ENCODE measurements around the gene ADAMTS14. TPM values are rescaled to one million over a fixed set of nuclear protein-coding genes. Genes with fewer than 3 reads are reported as not detected.

The ADAMTS14 gene
- total RNA-seq, 2 experiments from 2014 or later, result not detected

- Histone ChIP-seq H3K27me3 (ENCODE audit: control insufficient read depth in 1 of 2, insufficient read depth in 2 of 2, low read length in 2 of 2) (no peaks in the 10 kb centered on the region), H3K36me3 (ENCODE audit: insufficient read depth, low read length) (no peaks in the 10 kb centered on the region), H3K4me1 (ENCODE audit: insufficient read depth, low read length) (no peaks in the 10 kb centered on the region), H3K4me3 (ENCODE audit: low read length) (no peak overlapping the region), H3K9me3 (ENCODE audit: control insufficient read depth in 1 of 2, insufficient read depth in 1 of 2, low read length in 2 of 2) (no peaks in the 10 kb centered on the region), H3K27ac (ENCODE audit: low read depth in 1 of 2, low read length in 2 of 2) (no peak overlapping the region)
- ChIA-PET CTCF (no interaction called here), POLR2A (no interaction called here)
- intact Hi-C loops (cut with DNase I, micrococcal nuclease), result no loop called here
- Mint-ChIP-seq H3K27me3 (no peaks in the 10 kb centered on the region), H3K27ac (no peak overlapping the region), H3K4me1 (ENCODE audit: low read depth) (no peaks in the 10 kb centered on the region), H3K36me3 (ENCODE audit: low read depth) (no peaks in the 10 kb centered on the region), H3K9me3 (no peaks in the 10 kb centered on the region), H3K4me3 (no peak overlapping the region)
- ATAC-seq (ENCODE audit: poor library complexity) (no peak), DNase-seq (no peak)
- TF ChIP-seq CTCF (IDR thresholded peaks at IDR 0.05), result no peak
These were observed 21.5 kb downstream of the ADAMTS14 start for GRCh38 chr10:70693619-70694335.

GRCh38 chr10:70694418-70695141 lies 22.3 kb downstream of the ADAMTS14 start:
- no peak for TF ChIP-seq CTCF (IDR thresholded peaks at IDR 0.05)

DNA sequence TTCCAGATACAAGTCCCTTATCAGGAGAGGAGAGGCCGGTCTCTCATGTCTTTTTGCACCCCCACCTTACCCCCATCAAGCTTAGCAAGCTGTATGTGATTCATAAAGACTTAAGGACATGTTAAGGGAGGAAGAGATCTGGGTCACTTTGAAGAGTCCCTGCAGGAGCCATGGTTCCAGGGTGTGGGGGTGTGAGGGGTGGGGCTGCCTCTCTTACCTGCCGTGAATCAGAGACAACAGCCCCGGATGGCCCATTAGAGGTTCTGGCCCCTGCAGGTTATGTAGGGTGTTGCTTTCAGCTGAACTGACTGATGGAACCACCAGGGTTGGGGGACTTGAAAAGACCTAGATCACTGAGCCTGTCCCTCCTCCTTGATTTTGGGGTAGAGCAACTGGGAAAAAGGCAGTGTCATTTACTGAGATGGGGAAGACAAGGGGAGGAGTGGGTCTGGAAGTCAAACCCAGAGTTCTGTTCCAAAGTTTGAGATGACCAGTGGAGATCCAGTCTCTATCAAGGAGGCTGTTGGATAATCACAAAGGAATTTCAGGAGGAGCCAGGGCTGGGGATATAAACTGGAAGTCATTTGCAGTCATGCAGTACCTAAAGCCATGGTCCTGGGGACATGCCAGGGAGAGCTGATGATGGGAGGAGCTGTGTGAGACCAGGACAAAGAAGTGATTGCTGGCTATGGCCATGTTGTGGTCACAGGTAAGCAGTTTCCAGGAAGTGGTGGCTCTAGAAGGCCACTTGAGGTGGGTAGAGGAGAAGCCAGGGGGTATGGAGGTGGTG lies 23.1 kb downstream of the ADAMTS14 start:
- Histone ChIP-seq H3K27ac (ENCODE audit: low read depth in 1 of 2, low read length in 2 of 2) (no peak overlapping the region), H3K27me3 (ENCODE audit: control insufficient read depth in 1 of 2, insufficient read depth in 2 of 2, low read length in 2 of 2) (no peaks in the 10 kb centered on the region), H3K4me1 (ENCODE audit: insufficient read depth, low read length) (no peaks in the 10 kb centered on the region), H3K4me3 (ENCODE audit: low read length) (no peak overlapping the region), H3K9me3 (ENCODE audit: control insufficient read depth in 1 of 2, insufficient read depth in 1 of 2, low read length in 2 of 2) (no peaks in the 10 kb centered on the region), H3K36me3 (ENCODE audit: insufficient read depth, low read length) (no peaks in the 10 kb centered on the region)
- no peak for TF ChIP-seq CTCF (IDR thresholded peaks at IDR 0.05)
- Mint-ChIP-seq H3K9me3 (no peaks in the 10 kb centered on the region), H3K4me3 (no peak overlapping the region), H3K27me3 (no peaks in the 10 kb centered on the region), H3K27ac (no peak overlapping the region), H3K4me1 (ENCODE audit: low read depth) (no peaks in the 10 kb centered on the region), H3K36me3 (ENCODE audit: low read depth) (no peaks in the 10 kb centered on the region)
- ATAC-seq (ENCODE audit: poor library complexity), result no peak
- DNase-seq, result no peak
- intact Hi-C loops (cut with DNase I, micrococcal nuclease), result no loop called here
- POLR2A ChIA-PET, result no interaction called here
- CTCF ChIA-PET, result no interaction called here

More at GRCh38 chr10:70694418-70695141, 22.3 kb downstream of the ADAMTS14 start:
- no peaks in the 10 kb centered on the region for H3K9me3 ChIP-seq (ENCODE audit: control insufficient read depth in 1 of 2, insufficient read depth in 1 of 2, low read length in 2 of 2)
- intact Hi-C loops (cut with DNase I, micrococcal nuclease), result no loop called here
- Mint-ChIP-seq H3K27ac (no peak overlapping the region), H3K27me3 (no peaks in the 10 kb centered on the region), H3K4me1 (ENCODE audit: low read depth) (no peaks in the 10 kb centered on the region), H3K4me3 (no peak overlapping the region), H3K9me3 (no peaks in the 10 kb centered on the region), H3K36me3 (ENCODE audit: low read depth) (no peaks in the 10 kb centered on the region)
- H3K27me3 ChIP-seq (ENCODE audit: control insufficient read depth in 1 of 2, insufficient read depth in 2 of 2, low read length in 2 of 2), result no peaks in the 10 kb centered on the region
- ATAC-seq (ENCODE audit: poor library complexity) (no peak), DNase-seq (no peak)
- ChIA-PET POLR2A (no interaction called here), CTCF (no interaction called here)
- no peak overlapping the region for H3K4me3 ChIP-seq (ENCODE audit: low read length)
- no peak overlapping the region for H3K27ac ChIP-seq (ENCODE audit: low read depth in 1 of 2, low read length in 2 of 2)
- no peaks in the 10 kb centered on the region for H3K4me1 ChIP-seq (ENCODE audit: insufficient read depth, low read length)
- no peaks in the 10 kb centered on the region for H3K36me3 ChIP-seq (ENCODE audit: insufficient read depth, low read length)
